ENCODE measurements around the gene RNF214. TPM values are rescaled to one million over a fixed set of nuclear protein-coding genes. Genes with fewer than 3 reads are reported as not detected.

Gene RNF214
- total and polyA plus RNA-seq, 2 of the 4 experiments (the other 2 are of a cell fraction): 7.9 to 14.8 TPM

- Histone ChIP-seq H3K23ac (ENCODE audit: low read depth, low read length) (no peak overlapping the region), H3K9me3 (ENCODE audit: control insufficient read depth, insufficient read depth, low read length) (no peaks in the 10 kb centered on the region), H2BK120ac (ENCODE audit: low read depth, low read length) (no peak overlapping the region), H2BK20ac (ENCODE audit: low read depth, low read length) (no peak overlapping the region), H4K20me1 (ENCODE audit: insufficient read depth, low read length) (0 out of 2 replicates have a peak, but pooled peaks cover 7% of the 10 kb centered on the region), H3K9ac (ENCODE audit: low read depth, low read length) (no peak overlapping the region), H3K79me1 (ENCODE audit: low read depth in 1 of 2, low read length in 2 of 2) (peaks cover 10 to 20% of the 10 kb centered on the region in 2 experiments; a peak in 3 of 4 replicates), H3K4ac (ENCODE audit: low read depth, low read length) (no peak overlapping the region), H3K56ac (ENCODE audit: extremely low read depth, insufficient read depth, low read length) (no peak overlapping the region), H4K91ac (ENCODE audit: insufficient read depth, low read depth, low read length) (no peak overlapping the region), H2BK15ac (ENCODE audit: low read depth, low read length) (no peak overlapping the region), H3K4me3 (ENCODE audit: insufficient read depth, low read depth, low read length) (no peak overlapping the region), H4K5ac (ENCODE audit: low read depth, low read length) (no peak overlapping the region), H3K36me3 (ENCODE audit: control insufficient read depth, insufficient read depth, low read length) (no peaks in the 10 kb centered on the region), H4K8ac (ENCODE audit: low read depth in 2 of 2, low read length in 2 of 2) (no peak overlapping the region), H3K27me3 (ENCODE audit: control insufficient read depth, insufficient read depth, low read length) (no peaks in the 10 kb centered on the region), H3K14ac (replicated peaks; ENCODE audit: low read depth, low read length) (no peak overlapping the region), H3K27ac (ENCODE audit: insufficient read depth, low read length) (no peak overlapping the region), H3K9me1 (ENCODE audit: insufficient read depth, low read length) (peaks cover 4% of the 10 kb centered on the region; the same call in 1 of the 2 replicates), H3K4me1 (ENCODE audit: control insufficient read depth, insufficient read depth, low read length) (peaks cover 10% of the 10 kb centered on the region), H2AK5ac (ENCODE audit: low read depth, low read length) (no peak overlapping the region), H3K18ac (ENCODE audit: low read depth, low read length) (no peak overlapping the region), H2AK9ac (replicated peaks; ENCODE audit: low read depth, low read length, poor library complexity) (no peak overlapping the region), H2BK5ac (ENCODE audit: low read depth, low read length, poor library complexity, severe bottlenecking) (no peak overlapping the region), H2AFZ (replicated peaks; ENCODE audit: low read length, poor library complexity) (no peak overlapping the region), H3K4me2 (ENCODE audit: low read depth, low read length) (no peak overlapping the region)
- intact Hi-C loops (cut with micrococcal nuclease): no loop called here
- no TSS peak for BruUV-seq (replicated peaks)
- POLR2A ChIA-PET (ENCODE audit: unreplicated experiment): no interaction called here
- WGBS, 2 experiments (ENCODE audit: extremely low coverage in 2 of 2, insufficient read length in 1 of 2): no CpG with 5 or more reads among the region's 5 CpGs
- peak; percentile 35 for DNase-seq
- no peak for ATAC-seq (ENCODE audit: low read depth)
- CTCF ChIA-PET: interaction anchor here (0.7 kb wide), 1 partner anchor 56 kb away, joined by 5 read pairs; no protein-coding TSS in a partner anchor
- in situ Hi-C loops (cut with MboI; ENCODE audit: low sequenced_read_pairs): loop anchor here (5.0 kb wide), 1 partner anchor 82 kb away; no protein-coding TSS in a partner anchor
- dilution Hi-C loops (cut with HindIII; ENCODE audit: low sequenced_read_pairs, unreplicated experiment): no loop called here
- TF ChIP-seq SMC3 (IDR thresholded peaks at IDR 0.05; ENCODE audit: low read depth, low read length) (no peak), RCOR1 (IDR thresholded peaks at IDR 0.05; ENCODE audit: insufficient replicate concordance, low read length) (no peak), FOS (IDR thresholded peaks at IDR 0.05; ENCODE audit: low read depth, low read length) (no peak), RFX5 (IDR thresholded peaks at IDR 0.05; ENCODE audit: low read depth, low read length) (no peak), MXI1 (IDR thresholded peaks at IDR 0.05; ENCODE audit: borderline replicate concordance, low read depth, low read length) (no peak), CTCF (conservative IDR thresholded peaks at IDR 0.05; ENCODE audit: low read depth, low read length) (no peak), USF2 (IDR thresholded peaks at IDR 0.05; ENCODE audit: low read depth, low read length) (no peak), RAD21 (IDR thresholded peaks at IDR 0.05; ENCODE audit: low read length) (no peak), MAZ (IDR thresholded peaks at IDR 0.05; ENCODE audit: borderline replicate concordance, low read depth, low read length) (no peak), POLR2A (IDR thresholded peaks at IDR 0.05; ENCODE audit: low read depth, low read length) (no peak), NFE2L2 (IDR thresholded peaks at IDR 0.05; ENCODE audit: low read depth, low read length) (no peak), MAFK (IDR thresholded peaks at IDR 0.05; ENCODE audit: low read depth, low read length) (no peak), CHD1 (IDR thresholded peaks at IDR 0.05; ENCODE audit: low read depth, low read length) (no peak), BHLHE40 (IDR thresholded peaks at IDR 0.05; ENCODE audit: low read depth, low read length) (no peak), ELK1 (IDR thresholded peaks at IDR 0.05; ENCODE audit: borderline replicate concordance, low read depth, low read length) (no peak)
These were observed 86.9 kb downstream of the RNF214 start for GRCh38 chr11:117319214-117319840.
